ENCODE measurements around the gene GAS2L3. TPM values are rescaled to one million over a fixed set of nuclear protein-coding genes. Genes with fewer than 3 reads are reported as not detected.

GAS2L3 gene
- total RNA-seq, 4 donors from 2014 or later, result 2.9 to 7.0 (median 4.3) TPM

- H3K9me3 ChIP-seq, result no peaks in the 10 kb centered on the region
- no peak overlapping the region for H3K4me3 ChIP-seq
- WGBS, result 71% methylated on average over 3 of the region's 3 CpGs
- peaks cover 0 to 7% (median 0%) of the 10 kb centered on the region in 4 donors for H3K27me3 ChIP-seq
- no peak overlapping the region for H3K27ac ChIP-seq (replicated peaks in 1 of 4)
- no peaks in the 10 kb centered on the region for H3K4me1 ChIP-seq
- no peak for TF ChIP-seq POLR2A (IDR thresholded peaks at IDR 0.05; ENCODE audit: low read depth)
- no peak for TF ChIP-seq EP300 (IDR thresholded peaks at IDR 0.05)
- TF ChIP-seq POLR2AphosphoS5 (IDR thresholded peaks at IDR 0.05), result no peak
- TF ChIP-seq CTCF (IDR thresholded peaks at IDR 0.05), result no peak
- DNase-seq (ENCODE audit: extremely low spot score), result no peak
- intact Hi-C loops (cut with DNase I), result no loop called here
- no peaks in the 10 kb centered on the region for H3K36me3 ChIP-seq
Measured at GRCh38 chr12:100533376-100533775, 40.1 kb upstream of the GAS2L3 start.

- WGBS, result 75% methylated on average over 6 of the region's 6 CpGs
- H3K4me3 ChIP-seq, result no peak overlapping the region
- DNase-seq (ENCODE audit: extremely low spot score), result no peak
- H3K36me3 ChIP-seq, result no peaks in the 10 kb centered on the region
- H3K27ac ChIP-seq (replicated peaks in 1 of 4), result no peak overlapping the region
- peaks cover 0 to 7% (median 0%) of the 10 kb centered on the region in 4 donors for H3K27me3 ChIP-seq
- H3K4me1 ChIP-seq, result no peaks in the 10 kb centered on the region
- no peaks in the 10 kb centered on the region for H3K9me3 ChIP-seq
- intact Hi-C loops (cut with DNase I), result no loop called here
- no peak for TF ChIP-seq EP300 (IDR thresholded peaks at IDR 0.05)
- TF ChIP-seq POLR2AphosphoS5 (IDR thresholded peaks at IDR 0.05), result no peak
- no peak for TF ChIP-seq CTCF (IDR thresholded peaks at IDR 0.05)
- TF ChIP-seq POLR2A (IDR thresholded peaks at IDR 0.05; ENCODE audit: low read depth), result no peak
Measured at GRCh38 chr12:100534625-100535227, 38.8 kb upstream of the GAS2L3 start.

GRCh38 chr12:100539202-100539601, 34.3 kb upstream of the GAS2L3 start:
- no peak for TF ChIP-seq EP300 (IDR thresholded peaks at IDR 0.05)
- intact Hi-C loops (cut with DNase I), result no loop called here
- Histone ChIP-seq H3K4me1 (no peaks in the 10 kb centered on the region), H3K36me3 (no peaks in the 10 kb centered on the region), H3K4me3 (no peak overlapping the region), H3K27ac (replicated peaks in 1 of 4) (no peak overlapping the region), H3K27me3 (no peaks in the 10 kb centered on the region), H3K9me3 (no peaks in the 10 kb centered on the region)
- DNase-seq (ENCODE audit: extremely low spot score), result no peak
- WGBS, result 35% methylated on average over 2 of the region's 2 CpGs

GRCh38 chr12:100544165-100544564, 29.3 kb upstream of the GAS2L3 start:
- WGBS, result 87% methylated on average over 4 of the region's 4 CpGs
- Histone ChIP-seq H3K27ac (replicated peaks in 1 of 4) (no peak overlapping the region), H3K9me3 (no peaks in the 10 kb centered on the region), H3K27me3 (no peaks in the 10 kb centered on the region), H3K4me1 (no peaks in the 10 kb centered on the region), H3K36me3 (no peaks in the 10 kb centered on the region), H3K4me3 (no peak overlapping the region)
- intact Hi-C loops (cut with DNase I), result no loop called here
- no peak for DNase-seq (ENCODE audit: extremely low spot score)
- TF ChIP-seq POLR2A (IDR thresholded peaks at IDR 0.05; ENCODE audit: low read depth), result no peak

GRCh38 chr12:100545092-100545491, 28.4 kb upstream of the GAS2L3 start:
- H3K27me3 ChIP-seq, result no peaks in the 10 kb centered on the region
- 93% methylated on average over 1 of the region's 1 CpG for WGBS
- intact Hi-C loops (cut with DNase I), result no loop called here

More at GRCh38 chr12:100545092-100545491, 28.4 kb upstream of the GAS2L3 start:
- H3K36me3 ChIP-seq, result no peaks in the 10 kb centered on the region
- H3K4me1 ChIP-seq, result no peaks in the 10 kb centered on the region
- DNase-seq (ENCODE audit: extremely low spot score), result no peak
- no peaks in the 10 kb centered on the region for H3K9me3 ChIP-seq
- TF ChIP-seq CTCF (IDR thresholded peaks at IDR 0.05) (no peak), POLR2A (IDR thresholded peaks at IDR 0.05; ENCODE audit: low read depth) (no peak), EP300 (IDR thresholded peaks at IDR 0.05) (no peak), POLR2AphosphoS5 (IDR thresholded peaks at IDR 0.05) (no peak)
- no peak overlapping the region for H3K27ac ChIP-seq (replicated peaks in 1 of 4)
- H3K4me3 ChIP-seq, result no peak overlapping the region

Measured in esophagus muscularis mucosa (tissue), 4 donors.